HEK293T (cell line): Measurements from ENCODE around the gene ZNF71.

ENCODE experiments used
- BHLHE40 ChIP-seq: fragments of 450-650 bp; IDR thresholded peaks from 2 replicates; pipeline ENCODE4 v1.6.1; 2016; ENCODE audit warnings: mild to moderate bottlenecking, moderate library complexity, borderline replicate concordance
- FOXK2 ChIP-seq: fragments of 450-650 bp; IDR thresholded peaks from 2 replicates; pipeline ENCODE4 v1.6.1; 2016; ENCODE audit warnings: mild to moderate bottlenecking
- FOXM1 ChIP-seq: fragments of 450-650 bp; IDR thresholded peaks from 2 replicates; pipeline ENCODE4 v1.6.1; 2017; ENCODE audit warnings: mild to moderate bottlenecking, borderline replicate concordance
- HDGF ChIP-seq: fragments of 450-650 bp; IDR thresholded peaks from 2 replicates; pipeline ENCODE4 v1.6.1; 2017; ENCODE audit warnings: antibody characterized with exemption, borderline replicate concordance
- LEF1 ChIP-seq: fragments of 450-650 bp; IDR thresholded peaks from 2 replicates; pipeline ENCODE4 v1.6.1; 2017; ENCODE audit warnings: mild to moderate bottlenecking, borderline replicate concordance
- SP1 ChIP-seq: fragments of 450-650 bp; IDR thresholded peaks from 2 replicates; pipeline ENCODE4 v1.6.1; 2017
- TF ChIP-seq, protein P1 (sequence below): fragments of 450-650 bp; IDR thresholded peaks from 2 replicates; pipeline ENCODE4 v1.6.1; 2016

GRCh38 chr19:56572589-56572988, 22.5 kb upstream of the ZNF71 start:
- no peak for TF ChIP-seq FOXM1
- no peak for TF ChIP-seq FOXK2
- TF ChIP-seq BHLHE40: no peak
- no peak for TF ChIP-seq HDGF
- TF ChIP-seq, protein P1, sequence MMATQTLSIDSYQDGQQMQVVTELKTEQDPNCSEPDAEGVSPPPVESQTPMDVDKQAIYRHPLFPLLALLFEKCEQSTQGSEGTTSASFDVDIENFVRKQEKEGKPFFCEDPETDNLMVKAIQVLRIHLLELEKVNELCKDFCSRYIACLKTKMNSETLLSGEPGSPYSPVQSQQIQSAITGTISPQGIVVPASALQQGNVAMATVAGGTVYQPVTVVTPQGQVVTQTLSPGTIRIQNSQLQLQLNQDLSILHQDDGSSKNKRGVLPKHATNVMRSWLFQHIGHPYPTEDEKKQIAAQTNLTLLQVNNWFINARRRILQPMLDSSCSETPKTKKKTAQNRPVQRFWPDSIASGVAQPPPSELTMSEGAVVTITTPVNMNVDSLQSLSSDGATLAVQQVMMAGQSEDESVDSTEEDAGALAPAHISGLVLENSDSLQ: no peak
- TF ChIP-seq SP1: no peak
- TF ChIP-seq LEF1: no peak
